DND-41 (cell line): ENCODE data around the gene PDE1A.

Experiments
- EZH2 ChIP-seq: IDR thresholded peaks from 3 replicates; pipeline ENCODE4 v1.6.1; 2012; ENCODE audit warnings: borderline replicate concordance, low read depth, mild to moderate bottlenecking, moderate library complexity, low read length, inconsistent platforms; ENCODE audit not compliant: severe bottlenecking
- TF ChIP-seq, protein P1 (sequence below): IDR thresholded peaks from 2 replicates; pipeline ENCODE4 v1.5.1; 2012; ENCODE audit warnings: borderline replicate concordance, low read length, moderate library complexity, mild to moderate bottlenecking; ENCODE audit not compliant: poor library complexity, severe bottlenecking; ENCODE audit errors: extremely low read depth

GRCh38 chr2:182167882-182168281 is 259.0 kb downstream of the PDE1A start:
- TF ChIP-seq, protein P1, sequence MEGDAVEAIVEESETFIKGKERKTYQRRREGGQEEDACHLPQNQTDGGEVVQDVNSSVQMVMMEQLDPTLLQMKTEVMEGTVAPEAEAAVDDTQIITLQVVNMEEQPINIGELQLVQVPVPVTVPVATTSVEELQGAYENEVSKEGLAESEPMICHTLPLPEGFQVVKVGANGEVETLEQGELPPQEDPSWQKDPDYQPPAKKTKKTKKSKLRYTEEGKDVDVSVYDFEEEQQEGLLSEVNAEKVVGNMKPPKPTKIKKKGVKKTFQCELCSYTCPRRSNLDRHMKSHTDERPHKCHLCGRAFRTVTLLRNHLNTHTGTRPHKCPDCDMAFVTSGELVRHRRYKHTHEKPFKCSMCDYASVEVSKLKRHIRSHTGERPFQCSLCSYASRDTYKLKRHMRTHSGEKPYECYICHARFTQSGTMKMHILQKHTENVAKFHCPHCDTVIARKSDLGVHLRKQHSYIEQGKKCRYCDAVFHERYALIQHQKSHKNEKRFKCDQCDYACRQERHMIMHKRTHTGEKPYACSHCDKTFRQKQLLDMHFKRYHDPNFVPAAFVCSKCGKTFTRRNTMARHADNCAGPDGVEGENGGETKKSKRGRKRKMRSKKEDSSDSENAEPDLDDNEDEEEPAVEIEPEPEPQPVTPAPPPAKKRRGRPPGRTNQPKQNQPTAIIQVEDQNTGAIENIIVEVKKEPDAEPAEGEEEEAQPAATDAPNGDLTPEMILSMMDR: no peak
- TF ChIP-seq EZH2: no peak
